ENCODE measurements around the gene XYLB.

The XYLB gene

DNA sequence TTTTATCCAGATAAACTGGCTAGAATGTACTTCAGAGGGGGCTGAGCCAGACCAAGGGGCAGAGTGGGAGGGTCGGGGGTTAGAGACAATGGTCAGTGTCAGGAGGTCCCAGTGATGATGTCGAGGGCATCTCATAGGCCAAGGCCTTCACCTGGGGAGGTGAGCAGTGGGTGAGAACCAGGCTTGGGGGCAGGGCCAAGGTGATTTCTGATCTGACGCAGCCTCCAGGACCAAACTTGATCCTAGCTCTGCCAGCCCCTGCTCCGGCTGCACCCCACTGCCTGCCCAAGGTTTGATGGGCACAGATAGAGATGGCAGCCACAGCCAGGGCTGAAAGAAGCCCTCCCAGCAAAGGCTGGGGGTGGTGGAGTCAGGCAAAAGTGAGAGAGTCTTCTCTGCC lies 14.9 kb downstream of the XYLB start:
- FAIRE-seq = no peak
- DNase-seq (ENCODE audit: low spot score) = no peak

DNA sequence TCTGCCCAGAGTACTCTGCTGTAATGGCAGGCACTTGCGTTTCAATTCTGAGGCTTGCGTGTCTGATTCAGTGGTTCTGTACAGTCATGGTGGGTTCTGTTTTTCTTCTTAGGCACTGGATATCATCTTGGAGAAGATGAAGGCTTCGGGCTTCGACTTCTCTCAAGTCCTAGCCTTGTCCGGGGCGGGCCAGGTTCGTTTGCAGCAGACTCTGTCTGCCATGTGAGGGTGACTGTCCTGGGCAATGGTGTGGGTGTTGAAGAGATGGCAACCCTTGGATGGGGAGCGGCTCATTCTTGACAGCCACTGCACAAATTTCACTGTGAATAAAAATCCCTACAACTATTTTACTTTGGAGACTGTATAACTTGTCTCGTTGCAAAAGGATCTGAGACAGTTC lies 16.2 kb downstream of the XYLB start:
- FAIRE-seq = no peak
- no peak for DNase-seq (ENCODE audit: low spot score)

DNA sequence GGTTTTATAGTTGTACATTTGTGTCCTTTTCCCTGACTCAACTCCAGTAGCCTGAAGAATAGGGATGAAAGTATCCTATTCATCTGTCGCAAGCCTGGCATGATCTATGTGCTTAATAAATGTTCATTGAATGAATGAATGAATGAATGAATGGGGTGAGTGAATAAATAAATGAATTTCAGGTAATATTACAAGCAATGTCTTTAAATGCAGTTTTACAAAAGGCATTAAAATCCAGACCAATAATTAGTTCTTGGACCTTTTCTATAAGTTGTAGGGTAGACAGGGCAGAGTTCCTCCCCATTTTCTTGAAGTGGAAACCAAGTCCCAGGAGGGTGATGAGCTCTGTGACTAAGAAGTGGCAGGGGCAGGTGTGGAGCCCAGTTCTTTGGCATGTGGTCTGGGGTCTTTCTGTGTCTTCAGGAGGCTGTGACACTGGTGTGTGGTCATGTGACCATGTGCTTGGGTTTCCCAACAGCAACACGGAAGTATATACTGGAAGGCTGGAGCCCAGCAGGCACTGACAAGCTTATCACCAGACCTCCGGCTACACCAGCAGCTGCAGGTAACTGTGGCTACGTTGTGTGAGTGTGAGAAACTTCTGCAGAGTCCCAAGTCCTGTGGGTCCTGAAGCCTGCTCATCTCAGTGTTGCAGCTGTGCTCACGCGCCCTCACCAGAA lies 18.3 kb downstream of the XYLB start:
- DNase-seq (ENCODE audit: low spot score) (no peak), FAIRE-seq (no peak)

DNA sequence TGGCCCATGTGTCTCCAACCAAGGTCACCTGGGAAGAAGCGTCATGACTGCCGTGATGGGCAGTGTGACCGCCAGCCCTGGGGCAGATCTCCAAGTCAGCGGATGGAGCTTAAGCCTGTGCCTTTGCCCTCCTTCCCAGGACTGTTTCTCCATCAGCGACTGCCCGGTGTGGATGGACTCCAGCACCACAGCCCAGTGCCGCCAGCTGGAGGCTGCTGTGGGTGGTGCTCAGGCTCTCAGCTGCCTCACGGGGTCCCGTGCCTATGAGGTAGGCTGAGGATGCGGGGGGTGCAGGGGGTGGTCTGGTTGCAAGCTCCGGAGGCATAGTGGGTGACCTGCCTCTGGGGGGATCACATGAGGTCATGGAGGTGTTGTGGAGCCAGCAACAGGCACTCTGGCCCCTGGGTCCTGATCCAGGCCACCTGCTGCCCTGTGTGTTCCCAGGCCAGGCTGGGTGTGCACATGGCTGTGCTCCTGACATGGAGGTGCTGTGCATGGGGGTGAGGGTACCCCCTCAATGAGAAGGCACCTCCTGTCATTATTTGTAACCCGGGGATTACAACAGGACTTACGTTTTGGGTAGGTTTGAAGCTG lies 19.0 kb downstream of the XYLB start:
- FAIRE-seq (no peak), DNase-seq (ENCODE audit: low spot score) (no peak)

GRCh38 chr3:38366082-38366481 lies 19.5 kb downstream of the XYLB start:
- DNase-seq (ENCODE audit: low spot score) (no peak), FAIRE-seq (no peak)

GRCh38 chr3:38367779-38368178 lies 21.2 kb downstream of the XYLB start:
- DNase-seq (ENCODE audit: low spot score) (no peak), FAIRE-seq (no peak)

GRCh38 chr3:38368238-38368637 lies 21.7 kb downstream of the XYLB start:
- no peak for FAIRE-seq
- no peak for DNase-seq (ENCODE audit: low spot score)

DNA sequence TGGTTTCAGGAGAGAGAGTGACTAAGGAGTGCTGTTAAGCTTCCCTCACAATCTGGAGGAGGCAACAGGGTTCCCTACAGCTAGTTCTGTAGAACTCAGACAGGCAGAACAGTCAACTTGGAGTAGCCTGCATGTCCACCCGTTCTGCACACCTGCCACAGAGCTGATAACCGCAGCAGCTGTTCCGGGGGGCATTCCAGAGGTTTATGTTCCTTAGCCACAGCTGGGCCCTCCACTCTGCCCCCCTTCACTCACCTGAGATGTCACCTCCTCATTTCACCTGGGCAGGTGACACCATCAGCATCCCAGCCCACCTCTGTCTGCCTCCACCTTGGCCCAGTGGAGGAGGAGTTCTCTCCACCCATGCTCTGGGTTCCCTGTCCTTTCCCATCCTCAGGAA lies 22.6 kb downstream of the XYLB start:
- DNase-seq (ENCODE audit: low spot score) (no peak), FAIRE-seq (no peak)

DNA sequence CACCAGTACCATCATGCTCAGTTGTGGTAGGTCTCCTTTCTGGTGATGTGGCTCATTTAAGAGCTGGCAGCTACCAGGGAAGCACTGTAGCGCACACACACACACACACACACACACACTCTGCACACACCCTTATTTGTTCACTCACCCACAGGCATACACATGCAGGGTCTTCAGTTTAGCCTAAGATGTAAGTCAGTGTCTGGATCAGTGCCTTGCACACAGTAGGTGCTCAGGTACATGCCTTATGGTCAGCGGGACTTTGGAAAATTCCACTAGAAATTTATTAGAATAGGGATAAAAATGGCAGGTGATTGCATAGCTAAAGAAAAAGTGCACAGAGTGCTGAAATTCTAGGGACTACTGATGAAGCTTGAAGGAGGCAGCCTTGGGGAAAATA lies 23.6 kb downstream of the XYLB start:
- FAIRE-seq (no peak), DNase-seq (ENCODE audit: low spot score) (no peak)

GRCh38 chr3:38370861-38371260 lies 24.3 kb downstream of the XYLB start:
- FAIRE-seq (no peak), DNase-seq (ENCODE audit: low spot score) (no peak)

GRCh38 chr3:38371541-38372213 lies 25.1 kb downstream of the XYLB start:
- no peak for FAIRE-seq
- DNase-seq (ENCODE audit: low spot score) = no peak

- DNase-seq (ENCODE audit: low spot score) (no peak), FAIRE-seq (no peak)
Measured at GRCh38 chr3:38372214-38372601, 25.6 kb downstream of the XYLB start.

DNA sequence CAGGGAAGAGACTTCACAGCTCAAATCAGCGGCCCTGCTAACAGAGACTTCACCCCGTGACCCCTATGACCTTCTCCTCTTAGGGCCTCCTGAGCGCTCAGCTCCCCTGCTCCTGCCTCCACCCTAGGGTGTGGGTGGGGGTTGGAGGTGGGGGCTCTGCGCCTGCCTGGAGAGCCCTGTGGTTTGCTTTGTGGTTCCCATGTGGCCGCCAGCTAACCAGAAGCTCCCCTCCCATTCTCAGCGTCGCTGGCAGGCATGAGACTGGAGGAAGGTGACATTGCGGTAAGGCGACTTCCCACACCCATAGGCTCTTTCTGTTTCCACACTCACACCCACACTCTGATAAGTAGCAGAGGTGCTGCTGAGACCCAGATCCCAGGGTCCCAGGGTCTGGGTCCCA lies 27.6 kb downstream of the XYLB start:
- FAIRE-seq (no peak), DNase-seq (ENCODE audit: low spot score) (no peak)

DNA sequence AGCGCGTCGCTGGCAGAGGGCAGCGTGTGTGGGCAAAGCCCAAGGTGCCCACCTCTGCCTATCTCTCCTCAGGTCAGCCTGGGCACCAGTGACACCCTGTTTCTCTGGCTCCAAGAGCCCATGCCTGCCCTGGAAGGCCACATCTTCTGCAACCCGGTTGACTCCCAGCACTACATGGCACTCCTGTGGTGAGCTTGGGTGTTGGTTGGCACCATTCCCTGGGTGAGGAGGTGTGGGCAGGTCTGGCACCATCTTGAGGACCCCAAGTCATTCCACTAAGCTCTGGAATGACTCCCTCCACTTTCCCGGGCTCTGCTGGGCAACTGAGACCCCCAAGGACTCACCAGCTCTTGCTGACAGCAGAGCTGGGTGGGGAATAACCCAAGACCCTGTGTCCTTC lies 28.5 kb downstream of the XYLB start:
- FAIRE-seq = no peak

GRCh38 chr3:38375488-38376097 lies 29.0 kb downstream of the XYLB start:
- DNase-seq (ENCODE audit: low spot score) (no peak), FAIRE-seq (no peak)

More for the DNA sequence above, 28.5 kb downstream of the XYLB start:
- no peak for DNase-seq (ENCODE audit: low spot score)

DNA sequence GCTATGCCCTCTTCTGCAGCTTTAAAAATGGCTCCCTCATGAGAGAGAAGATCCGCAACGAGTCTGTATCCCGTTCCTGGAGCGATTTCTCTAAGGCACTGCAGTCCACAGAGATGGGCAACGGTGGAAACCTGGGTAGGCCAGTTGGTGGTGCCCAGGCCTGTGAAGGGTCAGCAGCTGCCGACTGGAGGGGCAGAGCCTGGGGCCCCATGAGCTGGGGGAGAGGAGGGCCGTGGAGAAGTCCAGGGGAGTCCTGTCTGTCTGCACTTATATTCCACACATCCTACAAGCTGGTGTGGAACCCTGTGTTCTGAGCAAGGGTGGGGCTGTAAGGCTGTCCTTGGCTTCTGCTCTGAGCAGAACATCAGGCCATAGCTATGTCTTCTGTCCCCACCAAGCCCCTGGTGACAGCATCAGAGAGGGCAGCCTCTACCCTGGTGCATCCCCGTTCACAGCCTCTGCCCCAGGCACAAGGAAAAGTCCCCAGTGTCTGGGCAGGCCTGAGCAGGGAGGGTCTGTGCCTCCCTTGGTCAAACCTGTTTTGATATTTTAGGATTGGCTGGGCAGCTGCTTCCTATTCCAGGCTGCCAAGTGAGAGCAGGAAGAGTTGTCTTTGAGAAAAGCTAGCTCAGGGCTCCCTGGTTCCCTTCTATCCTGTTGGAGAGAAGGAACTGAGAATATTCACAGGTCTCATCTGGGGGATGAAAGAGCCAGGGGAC lies 29.7 kb downstream of the XYLB start:
- DNase-seq (ENCODE audit: low spot score) = no peak
- no peak for FAIRE-seq

- no peak for DNase-seq (ENCODE audit: low spot score)
- no peak for FAIRE-seq
Measured at GRCh38 chr3:38379201-38379770, 32.7 kb downstream of the XYLB start.

DNA sequence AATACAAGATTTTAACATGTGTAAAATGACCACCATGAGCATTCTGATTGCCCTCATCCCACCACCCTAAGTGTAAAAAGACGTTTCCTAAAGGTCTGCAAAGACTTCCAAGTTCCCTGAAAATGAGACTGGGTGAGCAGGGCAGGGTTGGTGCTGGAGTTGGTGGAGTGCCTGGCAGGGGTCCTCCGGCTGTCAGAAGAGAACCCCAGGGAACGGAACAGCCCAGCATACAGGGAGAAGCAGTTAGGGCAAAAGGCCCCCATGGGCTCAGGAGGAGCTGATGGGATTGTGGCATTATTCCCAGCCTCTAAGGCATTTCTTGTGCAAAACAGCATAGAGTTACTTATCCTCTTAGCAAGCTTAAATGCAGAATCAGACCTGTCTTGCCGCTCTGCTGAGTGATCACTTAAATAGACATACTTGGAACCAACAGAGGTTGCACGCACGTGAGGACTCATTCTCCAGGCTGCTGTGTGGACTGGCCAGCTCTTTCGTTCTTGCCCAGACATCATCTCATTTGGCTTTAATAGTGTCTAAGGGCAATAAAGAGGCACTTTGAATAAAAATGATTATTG lies 36.0 kb downstream of the XYLB start:
- no peak for FAIRE-seq
- DNase-seq (ENCODE audit: low spot score) = no peak

GRCh38 chr3:38383156-38383875 lies 36.7 kb downstream of the XYLB start:
- FAIRE-seq (no peak), DNase-seq (ENCODE audit: low spot score) (no peak)

GRCh38 chr3:38386992-38387750 lies 40.6 kb downstream of the XYLB start:
- no peak for DNase-seq (ENCODE audit: low spot score)
- FAIRE-seq = no peak
